Pancreas (tissue), 10 donors: ENCODE results near the gene FABP1. TPM values are rescaled to one million over a fixed set of nuclear protein-coding genes. Genes with fewer than 3 reads are reported as not detected.

ENCODE experiments used
- ATAC-seq, 4 donors: fragments of 200-7000 bp; cut with Tn5 transposase; one replicate each; pipeline versions ENCODE4 v1.8.0 to v1.9.1; 2020; ENCODE audit warnings: mild to moderate bottlenecking in 4 of 4, moderate library complexity in 4 of 4
- DNase-seq, 6 donors: peaks; one replicate each; pipeline ENCODE4 v3.0.0-alpha.2; 2020
- FAIRE-seq: peaks from 2 replicates; lab custom pipeline; 2012; peaks lifted over from hg19 to GRCh38; lab: Jason Lieb, UNC
- H3K27ac ChIP-seq, 4 donors: fragments of 200-600 bp; sonication (generic); 1 replicate in 3 of 4; 2 replicates in 1 of 4; pipeline versions ENCODE4 v1.5.0 to v1.8.0; 2020
- H3K27me3 ChIP-seq, 4 donors: fragments of 200-600 bp; one replicate each; pipeline ENCODE4 v1.8.0; 2021
- H3K36me3 ChIP-seq, 3 donors: fragments of 200-600 bp; sonication (generic) in 1 of 3; one replicate each; pipeline versions ENCODE4 v1.5.0 to v1.8.0; 2020 to 2021
- H3K4me1 ChIP-seq, 3 donors: fragments of 200-600 bp; one replicate each; pipeline ENCODE4 v1.8.0; 2021
- H3K4me3 ChIP-seq, 4 donors: fragments of 200-600 bp; sonication (generic) in 2 of 4; one replicate each; pipeline versions ENCODE4 v1.5.0 to v1.8.0; 2020 to 2021
- H3K9me3 ChIP-seq, 4 donors: fragments of 200-600 bp; one replicate each; pipeline ENCODE4 v1.8.0; 2021
- WGBS, 2 donors: extraction: QIAGEN DNeasy Blood & Tissue Kit; methylation state at CpG; one replicate each; pipeline ENCODE4 v1.1.7; 2013; 5-methylcytosine and 5-hydroxymethylcytosine counted together
- intact Hi-C, 3 donors: fragments of 100-400 bp; cut with DNase I; formaldehyde crosslinking; loops; one replicate each; pipeline versions ENCODE4 v1.11.1 to v1.14.2; 2022
- polyA plus RNA-seq, 2 donors: library from polyadenylated mRNA; stranded (reverse); fragments of 200-250 nt; gene quantifications; one replicate each; pipeline ENCODE4 v1.2.3, GENCODE V29; 2013
- total RNA-seq, 6 donors: library from RNA; stranded (reverse); fragmentation: NEBNext Ultra II Directional in 4 of 6; extraction: Animal tissue kit (Norgen Biotek cat#: 25700) in 4 of 6; gene quantifications; one replicate each; pipeline versions ENCODE4 v1.2.1 to v1.2.4, GENCODE V29; 2021 to 2023
- TF ChIP-seq, protein P1 (sequence below), 4 donors: fragments of 200-600 bp; sonication (generic) in 3 of 4; IDR thresholded peaks; one replicate each; pipeline versions ENCODE4 v1.5.0 to v1.8.0; 2021; ENCODE audit warnings: antibody characterized with exemption in 4 of 4
- donor health status: healthy with polysubstance abuse.
- donor health status: DM: no; HTN: no; CAD: no; lungs with moderate emphysema.
- donor health status: DM: no; HTN: no; CAD: no.
- donor health status: control.
- donor health status: control.
- donor health status: Bipolar disorder and iron deficiency.
- donor health status: DM: yes; HTN: yes; CAD: no.
- donor health status: DM: no; HTN: no; CAD: no.
- donor health status: DM: no; HTN: no; CAD: no.
- donor health status: DM: yes; HTN: yes; CAD: no.

The FABP1 gene
- total and polyA plus RNA-seq, 8 donors: 0.85 to 2.1 (median 1.0) TPM; not detected in 5

DNA sequence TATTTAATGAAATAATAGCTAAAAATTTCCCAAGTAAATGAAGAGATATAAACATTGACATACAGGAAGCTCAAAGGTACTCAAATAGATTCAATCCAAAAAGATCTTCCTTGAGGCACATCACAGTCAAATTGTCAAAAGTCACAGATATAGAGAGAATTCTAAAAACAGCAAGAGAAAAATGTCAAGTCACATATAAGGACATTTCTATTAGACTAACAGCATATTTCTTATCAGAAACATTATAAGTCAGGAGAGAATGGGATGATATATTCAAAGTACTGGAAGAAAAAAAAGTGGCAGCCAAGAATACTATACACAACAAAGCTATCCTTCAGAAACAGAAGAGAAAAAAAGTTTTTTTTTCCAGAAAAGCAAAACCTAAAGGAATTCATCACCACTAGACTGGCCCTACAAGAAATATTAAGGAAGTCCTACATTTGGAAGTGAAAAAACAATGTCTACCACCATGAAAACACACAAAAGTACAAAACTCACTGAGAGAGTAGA, 21.1 kb upstream of the FABP1 start:
- Histone ChIP-seq H3K27me3 (no peaks in the 10 kb centered on the region), H3K27ac (no peak overlapping the region), H3K36me3 (no peaks in the 10 kb centered on the region), H3K9me3 (no peaks in the 10 kb centered on the region), H3K4me3 (no peak overlapping the region), H3K4me1 (no peaks in the 10 kb centered on the region)
- no peak for FAIRE-seq
- TF ChIP-seq, protein P1, sequence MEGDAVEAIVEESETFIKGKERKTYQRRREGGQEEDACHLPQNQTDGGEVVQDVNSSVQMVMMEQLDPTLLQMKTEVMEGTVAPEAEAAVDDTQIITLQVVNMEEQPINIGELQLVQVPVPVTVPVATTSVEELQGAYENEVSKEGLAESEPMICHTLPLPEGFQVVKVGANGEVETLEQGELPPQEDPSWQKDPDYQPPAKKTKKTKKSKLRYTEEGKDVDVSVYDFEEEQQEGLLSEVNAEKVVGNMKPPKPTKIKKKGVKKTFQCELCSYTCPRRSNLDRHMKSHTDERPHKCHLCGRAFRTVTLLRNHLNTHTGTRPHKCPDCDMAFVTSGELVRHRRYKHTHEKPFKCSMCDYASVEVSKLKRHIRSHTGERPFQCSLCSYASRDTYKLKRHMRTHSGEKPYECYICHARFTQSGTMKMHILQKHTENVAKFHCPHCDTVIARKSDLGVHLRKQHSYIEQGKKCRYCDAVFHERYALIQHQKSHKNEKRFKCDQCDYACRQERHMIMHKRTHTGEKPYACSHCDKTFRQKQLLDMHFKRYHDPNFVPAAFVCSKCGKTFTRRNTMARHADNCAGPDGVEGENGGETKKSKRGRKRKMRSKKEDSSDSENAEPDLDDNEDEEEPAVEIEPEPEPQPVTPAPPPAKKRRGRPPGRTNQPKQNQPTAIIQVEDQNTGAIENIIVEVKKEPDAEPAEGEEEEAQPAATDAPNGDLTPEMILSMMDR (IDR thresholded peaks at IDR 0.05): no peak
- intact Hi-C loops: no loop called here
- no peak for DNase-seq
- ATAC-seq: no peak

- H3K4me1 ChIP-seq: no peaks in the 10 kb centered on the region
- ATAC-seq: no peak
- TF ChIP-seq, protein P1 (IDR thresholded peaks at IDR 0.05): no peak
- DNase-seq: no peak
- FAIRE-seq: no peak
- intact Hi-C loops: no loop called here
- H3K9me3 ChIP-seq: no peaks in the 10 kb centered on the region
- no peaks in the 10 kb centered on the region for H3K27me3 ChIP-seq
- no peak overlapping the region for H3K4me3 ChIP-seq
- H3K36me3 ChIP-seq: no peaks in the 10 kb centered on the region
- no peak overlapping the region for H3K27ac ChIP-seq
- 90 to 94% methylated on average over 2 of the region's 2 CpGs for WGBS, 2 donors
Measured at GRCh38 chr2:88147145-88147544, 19.3 kb upstream of the FABP1 start.

DNA sequence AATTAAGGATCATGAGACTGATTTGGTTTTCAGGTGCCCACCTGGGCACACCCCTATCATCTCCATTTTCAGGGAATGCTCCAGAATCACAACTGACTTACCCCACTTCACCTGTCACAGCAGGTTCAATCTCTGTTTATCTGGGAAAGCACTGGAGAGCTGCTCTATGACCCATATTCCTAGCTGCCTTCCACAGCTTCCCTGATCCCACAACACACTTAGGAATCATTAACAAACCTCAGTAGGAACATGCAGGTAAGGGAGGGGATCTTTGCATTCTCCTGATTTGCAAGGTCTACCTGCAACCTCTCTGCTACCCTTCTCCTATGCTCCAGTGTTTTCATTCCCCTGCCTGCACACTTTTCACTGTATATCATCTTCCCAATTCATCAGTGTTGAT, 18.7 kb upstream of the FABP1 start:
- no peaks in the 10 kb centered on the region for H3K9me3 ChIP-seq
- no peak for ATAC-seq
- intact Hi-C loops: no loop called here
- H3K27me3 ChIP-seq: no peaks in the 10 kb centered on the region
- H3K36me3 ChIP-seq: no peaks in the 10 kb centered on the region
- no peak overlapping the region for H3K27ac ChIP-seq
- FAIRE-seq: no peak
- no peak for DNase-seq
- no peaks in the 10 kb centered on the region for H3K4me1 ChIP-seq
- TF ChIP-seq, protein P1 (IDR thresholded peaks at IDR 0.05): no peak
- H3K4me3 ChIP-seq: no peak overlapping the region

GRCh38 chr2:88144914-88145497, 17.1 kb upstream of the FABP1 start:
- H3K9me3 ChIP-seq: no peaks in the 10 kb centered on the region
- DNase-seq (no peak), ATAC-seq (no peak), FAIRE-seq (peak; percentile 34)
- WGBS, 2 donors: 72 to 74% methylated on average over 10 of the region's 10 CpGs
- H3K27ac ChIP-seq: no peak overlapping the region
- TF ChIP-seq, protein P1 (IDR thresholded peaks at IDR 0.05): no peak
- no peaks in the 10 kb centered on the region for H3K36me3 ChIP-seq
- intact Hi-C loops: no loop called here
- H3K27me3 ChIP-seq: no peaks in the 10 kb centered on the region
- H3K4me1 ChIP-seq: no peaks in the 10 kb centered on the region
- no peak overlapping the region for H3K4me3 ChIP-seq

DNA sequence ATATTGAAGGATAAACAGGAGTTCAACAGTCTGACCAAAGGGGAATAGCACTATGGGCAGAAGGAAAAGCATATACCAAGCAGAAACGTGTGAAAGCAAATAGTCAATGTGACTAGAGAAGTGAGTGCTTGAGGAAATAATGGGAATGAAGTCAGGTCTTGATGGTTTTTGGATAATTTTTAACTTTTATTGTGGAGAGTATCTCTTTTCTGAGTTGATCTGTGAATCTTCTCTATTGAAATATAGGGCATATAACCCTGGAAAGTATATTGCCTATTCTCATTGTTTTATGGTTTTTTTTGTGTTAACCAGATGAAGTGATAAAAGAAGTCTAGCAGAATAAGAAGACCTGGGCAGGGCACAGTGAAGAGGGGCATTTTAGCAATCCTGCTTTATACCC, 16.4 kb upstream of the FABP1 start:
- Histone ChIP-seq H3K36me3 (no peaks in the 10 kb centered on the region), H3K27me3 (no peaks in the 10 kb centered on the region), H3K27ac (no peak overlapping the region), H3K9me3 (no peaks in the 10 kb centered on the region), H3K4me3 (no peak overlapping the region), H3K4me1 (no peaks in the 10 kb centered on the region)
- 71 to 72% methylated on average over 1 of the region's 1 CpG for WGBS, 2 donors
- intact Hi-C loops: no loop called here
- TF ChIP-seq, protein P1 (IDR thresholded peaks at IDR 0.05): no peak
- DNase-seq: no peak
- ATAC-seq: no peak
- no peak for FAIRE-seq
